Activated CD8-positive, alpha-beta memory T cell treated with anti-CD3 and anti-CD28 coated beads, Interleukin-2, amount 50 U/mL, for 1 hour (primary cell): ENCODE data around the gene SURF2.
"Not testable (repeated sequence)": the region's sequence is repeated elsewhere in the genome, so short reads cannot be mapped to it uniquely, and the experiment has no call there.

ENCODE experiments used
- DNase-seq: peaks from one replicate; pipeline ENCODE4 v3.0.0-alpha.2; 2020; ENCODE audit errors: extremely low read depth

Gene SURF2

DNA sequence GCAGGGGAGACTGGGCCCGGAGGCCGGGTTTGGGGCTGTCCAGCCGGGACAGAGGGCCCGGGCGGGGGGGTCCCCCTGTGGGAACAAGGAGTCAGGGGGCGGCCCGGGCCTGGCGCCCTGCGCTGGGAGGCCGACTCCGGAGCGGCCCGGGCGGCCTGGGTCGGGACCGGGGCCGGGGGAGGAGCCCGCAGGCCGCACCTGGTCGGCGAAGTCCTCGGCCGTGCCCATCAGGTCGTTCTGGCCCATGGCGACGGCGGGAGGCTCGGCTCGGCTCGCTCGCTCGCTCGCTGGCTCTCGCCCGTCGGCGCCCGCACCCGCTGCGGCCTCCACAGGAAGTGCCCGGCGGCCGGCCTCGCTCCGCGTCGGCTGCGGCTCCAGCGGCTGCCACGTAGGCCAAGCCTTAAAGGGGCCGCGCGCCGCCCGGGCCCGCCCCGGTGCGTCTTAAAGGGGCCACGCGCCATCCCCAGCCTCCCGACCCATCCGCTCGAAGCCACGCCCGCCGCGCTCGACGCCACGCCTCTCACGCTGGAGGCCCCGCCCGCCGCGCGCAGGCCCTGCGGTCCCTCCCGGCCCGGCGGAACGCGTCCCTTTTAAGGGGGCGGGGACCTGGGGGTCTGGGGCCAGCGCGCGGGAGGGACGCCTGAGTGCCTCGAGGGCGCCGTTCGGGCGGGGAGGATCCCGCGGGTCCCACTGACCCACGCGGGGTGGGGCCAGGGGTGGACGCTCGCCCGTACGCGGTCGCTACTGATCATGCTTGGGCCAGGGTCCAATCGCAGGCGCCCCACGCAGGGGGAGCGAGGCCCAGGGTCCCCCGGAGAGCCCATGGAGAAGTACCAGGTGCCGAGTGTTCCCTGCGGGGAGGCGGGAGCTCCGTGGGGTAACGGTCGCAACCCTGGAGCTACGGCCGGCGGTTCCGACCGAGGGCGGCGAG, 19.6 kb downstream of the SURF2 start, which contains the start of the genes STKLD1 and SURF4:
Gene STKLD1 (plus strand): TSS at position 643 of the 931 bp plus-strand sequence. CDS start 108 bp downstream, at position 751.
Gene SURF4 (minus strand): TSS at position 337 of the 931 bp plus-strand sequence. CDS start 91 bp downstream, at position 246.
- DNase-seq: peak; percentile 66

DNA sequence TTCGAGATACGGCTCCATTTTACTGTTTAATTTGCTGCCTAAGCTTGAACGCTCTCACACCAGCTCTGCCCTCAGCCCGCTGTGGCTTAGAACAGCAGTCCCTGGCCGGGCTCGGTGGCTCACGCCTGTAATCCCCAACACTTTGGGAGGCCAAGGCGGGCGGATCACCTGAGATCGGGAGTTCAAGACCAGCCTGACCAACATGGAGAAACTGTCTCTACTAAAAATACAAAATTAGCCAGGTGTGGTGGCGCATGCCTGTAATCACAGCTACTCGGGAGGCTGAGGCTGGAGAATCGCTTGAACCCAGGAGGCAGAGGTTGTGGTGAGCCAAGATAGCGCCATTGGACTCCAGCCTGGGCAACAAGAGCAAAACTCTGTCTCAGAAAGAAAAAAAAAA, 20.9 kb downstream of the SURF2 start:
- not testable (repeated sequence) for DNase-seq

DNA sequence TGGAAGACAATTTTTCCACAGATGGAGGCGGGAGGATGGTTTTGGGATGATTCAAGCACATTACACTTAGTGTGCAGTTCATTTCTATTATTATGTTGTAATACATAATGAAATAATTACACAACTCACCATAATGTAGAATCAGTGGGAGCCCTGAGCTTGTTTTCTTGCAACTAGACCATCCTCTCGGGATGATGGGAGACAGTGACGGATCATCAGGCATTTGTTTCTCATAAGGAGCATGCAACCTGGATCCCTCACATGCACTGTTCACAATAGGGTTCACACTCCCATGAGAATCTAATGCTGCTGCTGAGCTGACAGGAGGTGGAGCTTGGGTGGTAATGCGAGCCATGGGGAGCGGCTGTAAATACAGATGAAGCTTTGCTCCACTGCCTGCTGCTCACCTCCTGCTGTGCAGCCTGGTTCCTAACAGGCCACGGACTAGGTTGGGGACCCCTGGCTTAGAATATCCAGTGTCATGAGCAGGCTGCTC, 21.4 kb downstream of the SURF2 start:
- DNase-seq: no peak

DNA sequence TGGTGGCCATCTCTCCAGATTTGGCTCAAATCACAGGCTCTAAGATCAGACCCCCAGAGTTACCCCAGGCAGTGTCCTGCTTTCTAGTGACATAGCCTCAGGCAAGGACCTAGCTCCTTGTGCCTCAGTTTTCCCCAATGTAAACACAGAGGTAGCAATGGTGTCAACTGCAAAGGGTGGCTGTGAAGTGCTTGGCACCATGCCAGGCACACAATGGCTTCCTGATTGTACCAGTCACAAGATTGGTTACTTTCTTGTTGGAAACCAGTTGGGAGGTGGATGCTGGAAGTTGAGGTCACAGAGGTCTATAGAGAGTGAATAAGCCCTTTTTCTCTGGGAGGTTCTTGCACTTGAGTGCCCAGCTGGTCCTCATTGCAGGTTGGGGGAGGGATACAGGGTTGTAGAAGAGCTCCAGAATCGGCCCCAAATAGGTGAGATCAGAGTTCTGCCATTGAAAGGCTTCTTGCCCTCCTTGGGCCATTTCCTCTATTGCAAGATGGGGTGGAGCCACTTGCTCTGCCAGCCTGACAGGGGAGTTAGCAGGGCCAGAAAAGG, 22.1 kb downstream of the SURF2 start:
- no peak for DNase-seq

DNA sequence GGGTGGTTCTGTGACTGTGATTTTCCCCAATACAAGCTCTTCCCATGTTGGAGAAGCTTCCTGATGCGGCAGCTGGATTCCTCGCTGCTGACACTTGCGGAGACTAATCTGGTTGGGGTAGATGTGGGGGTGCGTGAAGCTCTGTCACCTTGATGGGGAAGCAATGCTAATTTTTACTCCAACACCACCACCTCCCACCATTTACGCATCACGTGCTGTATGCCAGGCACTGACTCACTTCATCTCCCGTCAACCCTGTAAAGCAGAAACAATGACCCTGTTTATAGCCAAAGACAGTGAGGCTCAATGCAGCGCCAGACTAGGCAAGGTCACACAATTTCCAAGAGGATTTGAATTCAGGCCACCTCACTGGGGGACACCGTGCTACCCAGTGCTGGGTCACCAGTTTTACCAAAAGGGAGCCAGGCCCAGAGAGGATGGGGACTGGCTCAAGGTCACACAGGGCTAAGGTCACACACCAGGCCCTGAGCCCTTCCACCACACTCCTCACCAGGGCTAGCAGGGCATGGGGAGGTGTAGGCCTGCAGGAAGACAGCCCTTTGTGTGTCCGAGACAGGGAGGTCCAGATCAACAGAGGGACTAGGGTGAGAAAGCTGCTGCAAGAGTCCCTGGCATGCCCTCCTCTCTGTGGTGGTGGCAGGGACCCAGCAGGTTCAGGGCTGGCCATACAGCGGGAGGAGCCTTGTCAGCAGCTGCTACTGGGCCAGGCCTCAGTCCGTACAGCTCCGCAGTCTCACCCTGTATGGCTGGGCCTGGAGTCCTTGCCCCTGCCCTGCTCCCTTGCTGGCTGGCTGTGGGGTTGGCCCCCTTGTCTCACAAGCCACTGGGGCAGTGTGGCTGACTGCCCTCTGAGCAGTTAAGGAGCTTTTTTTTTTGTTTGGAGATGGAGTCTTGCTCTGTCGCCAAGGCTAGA, 23.1 kb downstream of the SURF2 start:
- DNase-seq: no peak

DNA sequence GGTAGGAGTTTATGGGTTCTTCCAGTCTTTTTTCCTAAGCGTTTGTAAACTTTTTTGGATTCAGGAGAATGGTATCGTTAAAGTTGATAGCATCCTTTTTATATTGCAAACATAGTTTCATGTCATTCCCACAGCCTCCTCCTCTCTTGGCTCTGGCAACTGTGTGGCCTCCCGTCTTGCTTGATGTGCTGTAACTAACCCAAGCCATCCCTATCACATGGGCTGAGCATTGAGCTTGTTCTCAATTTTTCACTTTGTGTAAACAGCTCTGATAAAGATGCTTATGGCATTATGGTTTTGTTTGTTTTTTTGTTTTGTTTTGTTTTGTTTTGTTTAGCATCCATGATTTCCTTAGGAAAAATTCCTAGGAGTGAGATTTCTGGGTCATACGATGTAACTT, 24.4 kb downstream of the SURF2 start:
- no peak for DNase-seq

DNA sequence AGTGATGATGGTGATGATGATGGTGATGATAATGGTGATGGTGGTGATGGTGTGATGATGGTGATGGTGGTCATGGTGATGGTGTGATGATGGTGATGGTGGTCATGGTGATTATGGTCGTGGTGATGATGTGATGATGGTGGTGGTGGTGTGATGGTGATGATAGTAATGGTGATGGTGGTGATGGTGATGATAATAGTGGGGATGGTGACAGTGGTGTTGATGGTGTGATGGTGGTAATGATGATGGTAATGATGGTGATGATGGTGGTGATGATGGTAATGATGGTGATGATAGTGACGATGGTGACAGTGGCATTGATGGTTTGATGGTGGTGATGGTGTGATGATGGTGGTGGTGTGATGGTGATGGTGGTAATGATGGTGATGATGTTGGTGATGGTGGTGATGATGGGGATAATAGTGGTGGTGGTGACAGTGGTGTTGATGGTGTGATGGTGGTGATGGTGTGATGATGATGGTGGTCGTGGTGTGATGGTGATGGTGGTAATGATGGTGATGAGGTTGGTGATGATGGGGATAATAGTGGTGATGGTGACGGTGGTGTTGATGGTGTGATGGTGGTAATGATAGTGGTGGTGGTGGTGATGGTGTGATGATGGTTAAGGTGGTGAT, 26.3 kb downstream of the SURF2 start:
- DNase-seq: no peak

DNA sequence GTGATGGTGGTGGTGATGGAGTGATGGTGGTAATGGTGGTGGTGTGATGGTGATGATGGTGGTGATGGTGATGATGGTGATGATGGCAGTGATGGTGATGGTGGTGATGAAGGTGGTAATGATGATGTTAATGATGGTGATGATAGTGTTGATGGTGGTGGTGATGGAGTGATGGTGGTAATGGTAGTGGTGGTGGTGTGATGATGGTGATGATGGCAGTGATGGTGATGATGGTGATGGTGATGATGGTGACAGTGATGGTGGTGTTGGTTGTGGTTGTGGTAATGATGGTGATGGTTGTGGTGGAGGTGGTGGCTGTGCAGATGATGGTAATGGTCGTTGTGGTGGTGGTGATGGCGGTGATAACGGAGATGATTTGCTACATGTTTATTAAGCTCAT, 27.1 kb downstream of the SURF2 start:
- no peak for DNase-seq

DNA sequence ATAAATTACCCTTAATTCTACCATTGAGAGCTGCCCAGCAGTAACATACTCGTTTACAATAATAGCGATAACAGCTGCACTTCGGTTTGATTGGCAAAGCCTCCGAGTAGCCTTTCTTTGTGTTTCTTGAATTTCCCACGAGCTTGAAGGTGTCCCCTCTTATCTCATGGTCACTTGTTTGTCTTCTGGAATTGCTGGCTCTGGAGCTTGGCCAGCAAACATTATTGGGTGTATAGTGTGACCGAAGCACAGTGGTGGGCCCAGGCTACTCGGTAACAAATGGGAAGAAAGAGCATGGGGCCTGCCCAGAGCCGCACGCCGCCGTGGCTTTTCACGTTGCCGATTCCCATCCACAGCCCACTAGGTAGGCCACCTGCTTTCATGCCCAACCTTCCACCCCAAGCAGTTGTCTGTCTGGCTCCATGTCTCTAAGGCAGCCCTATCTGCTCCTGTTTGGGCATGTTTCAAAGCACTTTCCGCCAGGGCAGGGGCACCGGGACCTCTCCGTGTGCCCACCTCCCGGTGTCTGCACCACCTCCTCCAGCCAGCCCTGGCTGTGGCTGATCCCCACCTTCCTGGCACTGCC, 28.5 kb downstream of the SURF2 start:
- no peak for DNase-seq

DNA sequence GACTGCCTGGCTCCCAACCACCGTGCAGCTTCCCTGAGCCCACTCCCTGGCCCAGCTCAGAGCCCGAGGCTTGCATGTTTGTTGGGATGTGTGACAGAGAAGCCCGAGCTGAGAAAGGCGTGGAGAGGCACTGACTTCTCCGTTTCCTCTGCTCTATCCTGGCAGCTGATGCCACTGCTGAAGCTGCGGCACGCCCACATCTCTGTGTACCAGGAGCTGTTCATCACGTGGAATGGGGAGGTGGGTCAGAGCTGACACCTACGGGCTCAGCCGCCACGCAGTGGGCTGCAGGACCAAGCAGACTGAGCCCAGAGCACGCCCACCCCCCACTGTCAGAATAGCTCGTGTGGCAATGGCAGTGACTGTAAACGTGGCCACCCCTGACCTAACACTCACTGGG, 29.1 kb downstream of the SURF2 start:
- no peak for DNase-seq

DNA sequence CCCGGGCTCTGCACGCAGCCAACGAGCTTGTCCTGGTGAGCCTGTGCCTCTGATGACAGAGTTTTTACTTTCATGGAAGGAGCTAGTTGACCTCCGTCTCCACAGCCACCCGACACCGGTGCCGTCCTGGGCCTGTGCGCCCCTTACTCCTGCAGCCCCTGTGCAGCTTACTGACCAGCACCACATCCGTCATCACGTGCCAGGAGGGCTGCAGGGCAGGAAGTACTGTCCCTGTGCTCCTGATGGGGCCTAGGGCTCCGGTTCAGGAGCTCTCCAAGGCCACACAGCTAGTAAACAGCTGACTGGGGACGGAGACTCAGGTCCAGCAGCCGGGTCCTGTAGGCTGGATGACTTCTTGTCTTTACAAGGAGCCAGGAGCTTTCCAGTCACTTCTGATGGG, 30.0 kb downstream of the SURF2 start:
- no peak for DNase-seq

DNA sequence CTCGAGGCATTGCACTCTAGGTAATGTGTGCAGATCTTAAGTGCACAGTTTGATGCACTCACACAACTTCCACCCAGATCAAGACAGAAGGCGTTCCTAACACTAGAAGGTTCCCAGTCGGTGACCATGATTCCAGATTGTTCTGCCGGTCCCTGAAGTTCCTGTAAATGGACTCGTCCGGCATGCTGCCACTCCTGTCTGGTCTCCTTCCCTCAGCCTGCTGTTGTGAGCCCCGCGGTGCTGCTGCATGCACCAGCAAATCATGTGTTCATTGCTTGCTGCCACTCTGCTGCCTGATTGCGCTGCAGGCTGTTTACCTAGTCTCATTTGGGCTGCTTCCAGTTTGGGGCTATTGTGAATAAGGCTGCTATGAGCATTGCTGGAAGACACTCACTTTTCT, 31.3 kb downstream of the SURF2 start:
- no peak for DNase-seq

DNA sequence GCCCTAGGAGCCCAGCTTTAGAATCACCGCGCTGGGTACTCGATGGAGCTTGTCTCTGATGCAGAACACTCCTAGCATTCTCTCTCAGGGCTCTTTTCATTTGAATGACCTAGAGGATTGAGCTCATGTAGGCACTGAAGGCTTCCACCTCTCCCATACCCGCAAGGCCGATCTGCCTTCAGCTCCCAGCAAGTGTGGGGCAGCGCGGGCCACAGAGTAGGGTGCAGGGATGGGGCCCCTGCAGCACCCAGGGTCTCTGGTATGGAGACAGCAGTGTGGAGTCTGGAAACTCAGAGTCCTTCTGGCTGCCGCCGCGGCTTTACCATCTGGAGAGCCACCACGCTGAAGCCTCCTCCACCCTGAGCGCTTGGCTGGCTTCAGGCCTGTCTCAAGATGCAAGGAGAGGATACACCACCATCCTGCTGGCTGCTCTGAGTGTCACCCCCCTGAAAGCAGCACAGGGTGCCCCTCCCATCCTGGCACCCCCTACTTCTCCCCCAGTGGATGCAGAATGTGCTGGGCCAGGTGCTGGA, 32.7 kb downstream of the SURF2 start:
- DNase-seq: no peak

DNA sequence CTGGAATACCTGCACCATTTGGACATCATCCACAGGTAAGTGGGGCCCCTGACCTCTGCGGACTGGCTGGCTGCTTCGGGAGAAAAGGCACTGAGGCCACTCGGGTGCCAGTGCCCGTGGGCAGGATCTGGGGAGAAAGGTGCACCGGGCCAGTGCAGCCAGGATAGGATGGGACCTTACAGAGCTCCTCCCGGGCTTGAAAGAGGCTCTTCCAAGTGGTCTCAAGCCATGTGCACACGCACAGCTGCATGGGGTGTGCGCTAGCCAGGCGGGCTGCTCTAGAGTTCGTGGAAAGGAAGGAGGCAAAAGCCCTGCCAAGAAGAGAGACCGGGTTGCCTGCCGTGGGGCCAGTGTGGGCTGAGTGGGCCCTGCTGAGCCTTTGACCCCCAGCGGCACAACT, 33.2 kb downstream of the SURF2 start:
- DNase-seq: no peak

DNA sequence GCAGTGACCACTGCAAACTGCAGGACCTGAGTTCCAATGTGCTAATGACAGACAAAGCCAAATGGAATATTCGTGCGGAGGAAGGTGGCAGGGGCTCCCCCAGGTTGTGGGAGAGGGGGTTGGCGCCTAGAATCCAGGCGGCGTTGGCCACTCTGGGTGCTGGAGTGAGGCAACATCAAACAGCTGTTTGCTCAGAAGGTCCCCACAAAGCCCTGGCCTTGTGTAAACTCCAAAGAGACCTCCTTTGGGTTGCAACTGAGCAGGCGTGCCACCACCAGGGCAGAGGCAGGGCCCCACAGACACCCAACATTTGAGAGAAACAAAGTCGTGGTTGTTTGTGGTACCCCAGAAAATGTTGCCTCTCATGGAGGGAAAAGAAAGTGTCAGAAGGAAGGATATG, 34.4 kb downstream of the SURF2 start:
- no peak for DNase-seq

DNA sequence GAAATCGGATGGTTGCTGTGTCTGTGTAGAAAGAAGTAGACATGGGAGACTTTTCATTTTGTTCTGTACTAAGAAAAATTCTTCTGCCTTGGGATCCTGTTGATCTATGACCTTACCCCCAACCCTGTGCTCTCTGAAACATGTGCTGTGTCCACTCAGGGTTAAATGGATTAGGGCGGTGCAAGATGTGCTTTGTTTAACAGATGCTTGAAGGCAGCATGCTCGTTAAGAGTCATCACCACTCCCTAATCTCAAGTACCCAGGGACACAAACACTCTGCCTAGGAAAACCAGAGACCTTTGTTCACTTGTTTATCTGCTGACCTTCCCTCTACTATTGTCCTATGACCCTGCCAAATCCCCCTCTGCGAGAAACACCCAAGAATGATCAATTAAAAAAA, 35.1 kb downstream of the SURF2 start:
- not testable (repeated sequence) for DNase-seq

DNA sequence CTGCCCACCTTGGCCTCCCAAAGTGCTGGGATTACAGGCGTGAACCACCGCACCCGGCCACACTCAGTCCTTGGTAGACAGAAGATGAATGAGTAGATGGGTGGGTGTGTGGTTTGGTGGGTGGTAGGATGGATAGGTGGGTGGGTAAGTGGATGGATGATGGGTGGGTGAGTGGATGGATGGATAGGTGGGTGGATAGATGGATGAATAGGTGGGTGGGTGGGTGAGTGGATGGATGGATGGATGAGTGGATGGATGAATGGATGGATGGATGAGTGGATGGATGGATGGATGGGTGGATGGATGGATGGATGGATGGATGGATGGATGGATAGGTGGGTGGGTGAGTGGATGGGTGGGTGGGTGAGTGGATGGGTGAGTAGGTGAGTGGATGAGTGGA, 36.0 kb downstream of the SURF2 start:
- DNase-seq: not testable (repeated sequence)

DNA sequence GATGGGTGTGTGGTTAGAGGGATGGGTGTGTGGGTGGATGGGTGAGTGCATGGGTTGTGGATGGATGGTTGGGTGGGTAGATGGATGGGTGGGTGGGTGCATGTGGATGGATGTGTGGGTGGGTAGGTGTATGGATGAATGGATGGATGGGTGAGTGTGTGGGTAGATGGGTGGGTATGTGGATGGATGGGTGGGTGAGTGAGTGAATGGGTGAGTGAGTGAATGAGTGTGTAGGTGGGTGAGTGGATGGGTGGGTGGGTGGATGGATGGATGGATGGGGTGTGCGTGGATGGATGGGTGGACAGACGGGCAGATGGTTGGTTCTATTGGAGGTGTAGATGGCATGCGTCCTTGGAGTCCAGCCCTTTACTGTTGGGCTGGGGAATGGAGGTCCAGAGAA, 37.0 kb downstream of the SURF2 start:
- DNase-seq: no peak

DNA sequence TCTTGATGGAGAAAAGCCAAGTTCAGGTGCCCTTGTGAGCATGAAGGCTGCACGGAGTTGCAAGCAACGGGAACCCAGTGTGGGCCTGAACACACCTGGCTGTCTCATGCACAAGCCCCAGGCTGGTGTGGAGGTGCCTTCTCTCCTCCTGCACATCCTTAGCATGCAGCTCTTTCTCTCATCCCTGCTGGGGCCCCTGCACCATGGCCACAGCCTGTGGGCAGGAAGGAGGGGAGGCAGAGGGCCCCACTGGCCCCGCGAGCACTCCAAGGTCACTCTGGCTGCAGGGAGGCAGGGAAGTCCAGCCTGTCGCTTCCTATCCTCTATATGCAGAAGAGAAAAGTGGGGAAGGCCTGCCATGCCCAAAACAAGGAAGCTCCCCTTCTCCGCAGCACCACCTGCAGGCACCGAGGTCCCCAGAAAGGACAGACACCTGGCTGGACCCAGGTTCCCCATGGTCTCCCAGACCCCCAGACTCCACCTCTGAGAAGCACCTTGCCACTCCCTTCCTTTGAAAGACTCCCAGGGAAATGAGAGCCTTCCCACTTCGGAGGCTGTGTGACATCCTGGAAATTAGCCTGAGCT, 38.4 kb downstream of the SURF2 start:
- DNase-seq: no peak

DNA sequence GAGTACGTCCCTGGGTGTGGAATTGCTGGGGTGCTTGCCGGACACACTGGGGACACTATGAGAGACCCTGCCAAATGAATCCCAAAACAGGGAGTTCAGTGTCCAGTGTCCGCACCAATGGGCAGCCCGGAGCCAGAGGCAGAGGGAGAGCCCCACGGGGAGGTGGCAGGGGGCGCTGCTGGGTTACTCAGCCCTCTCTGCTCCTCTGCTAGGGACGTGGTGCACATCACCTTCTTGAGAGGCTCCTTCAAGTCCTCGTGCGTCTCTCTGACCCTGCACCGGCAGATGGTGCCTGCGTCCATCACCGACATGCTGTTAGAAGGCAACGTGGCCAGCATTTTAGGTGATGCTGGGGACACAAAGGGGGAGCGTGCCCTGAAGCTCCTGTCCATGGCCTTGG, 40.6 kb downstream of the SURF2 start:
- DNase-seq: no peak
